Psoas muscle (tissue), 8 donors: ENCODE measurements around the gene PCGF6. TPM values are rescaled to one million over a fixed set of nuclear protein-coding genes. Genes with fewer than 3 reads are reported as not detected.

ENCODE experiments used
- ATAC-seq, 4 donors: fragments of 200-7000 bp; cut with Tn5 transposase; one replicate each; pipeline ENCODE4 v1.9.1; 2020; ENCODE audit warnings: moderate library complexity in 3 of 4, mild to moderate bottlenecking in 2 of 4
- DNase-seq, 2 donors: peaks; one replicate each; pipeline ENCODE4 v3.0.0-alpha.2; 2020
- H3K27ac ChIP-seq: fragments of 200-600 bp; one replicate; pipeline ENCODE4 v1.8.0; 2022
- H3K27me3 ChIP-seq, 3 donors: fragments of 200-600 bp in 1 of 3; one replicate each; pipeline versions ENCODE4 v1.6.1 to v1.8.0; 2013 to 2022; ENCODE audit warnings: low read length in 2 of 3, mild to moderate bottlenecking in 2 of 3, moderate library complexity in 1 of 3; ENCODE audit not compliant: insufficient read depth in 3 of 3
- H3K36me3 ChIP-seq, 2 donors: fragments of 200-600 bp in 1 of 2; one replicate each; pipeline versions ENCODE4 v1.6.1 to v1.8.0; 2013 to 2022; ENCODE audit warnings: low read depth in 1 of 2, mild to moderate bottlenecking in 1 of 2, moderate library complexity in 1 of 2; ENCODE audit not compliant: insufficient read depth in 1 of 2
- H3K4me1 ChIP-seq: fragments of 200-600 bp; one replicate; pipeline ENCODE4 v1.8.0; 2022
- H3K4me3 ChIP-seq: fragments of 200-600 bp; one replicate; pipeline ENCODE4 v1.8.0; 2022; ENCODE audit warnings: mild to moderate bottlenecking
- H3K9me3 ChIP-seq: fragments of 200-600 bp; one replicate; pipeline ENCODE4 v1.8.0; 2022
- CTCF ChIP-seq: fragments of 200-600 bp; IDR thresholded peaks from one replicate; pipeline ENCODE4 v1.8.0; 2022; ENCODE audit warnings: antibody characterized with exemption
- WGBS, 3 donors: extraction: QIAGEN DNeasy Blood & Tissue Kit; methylation state at CpG; one replicate each; pipeline versions ENCODE4 v1.1.6 to v1.1.7; 2013; 5-methylcytosine and 5-hydroxymethylcytosine counted together
- intact Hi-C, 2 donors: fragments of 100-400 bp; cut with DNase I; formaldehyde crosslinking; loops; one replicate each; pipeline versions ENCODE4 v1.11.0 to v1.14.2; 2022
- polyA plus RNA-seq, 3 donors: library from polyadenylated mRNA; stranded (reverse); fragments of 200-250 nt; gene quantifications; one replicate each; pipeline ENCODE4 v1.2.3, GENCODE V29; 2013
- total RNA-seq, 4 donors: library from RNA; stranded (reverse); fragmentation: NEBNext Ultra II Directional in 2 of 4; extraction: Animal tissue kit (Norgen Biotek cat#: 25700) in 2 of 4; gene quantifications; one replicate each; pipeline versions ENCODE4 v1.2.1 to v1.2.4, GENCODE V29; 2021 to 2023
- donor health status: healthy with polysubstance abuse.
- donor health status: DM: no; HTN: no; CAD: no; lungs with moderate emphysema.
- donor health status: Bipolar disorder and iron deficiency.
- donor health status: healthy.
- donor health status: DM: yes; HTN: yes; CAD: no.
- donor health status: DM: no; HTN: no; CAD: no.
- donor health status: DM: no; HTN: no; CAD: no.
- donor health status: DM: yes; HTN: yes; CAD: no.

PCGF6 gene
- total and polyA plus RNA-seq, 7 donors: 4.2 to 21.2 (median 8.9) TPM

GRCh38 chr10:103353281-103353680 is 2.3 kb upstream of the PCGF6 start:
- no peak overlapping the region for H3K4me3 ChIP-seq
- H3K27ac ChIP-seq: no peak overlapping the region
- intact Hi-C loops: no loop called here
- no peak for TF ChIP-seq CTCF
- H3K9me3 ChIP-seq: no peaks in the 10 kb centered on the region
- no peaks in the 10 kb centered on the region for H3K27me3 ChIP-seq
- H3K36me3 ChIP-seq: peaks cover 2 to 7% of the 10 kb centered on the region in 2 donors
- DNase-seq (no peak), ATAC-seq (no peak)
- no peaks in the 10 kb centered on the region for H3K4me1 ChIP-seq
- 42 to 52% (median 44%) methylated on average over 2 of the region's 2 CpGs for WGBS, 3 donors

- H3K27me3 ChIP-seq: no peaks in the 10 kb centered on the region
- intact Hi-C loops: no loop called here
- no peaks in the 10 kb centered on the region for H3K9me3 ChIP-seq
- DNase-seq (no peak), ATAC-seq (no peak)
- H3K27ac ChIP-seq: peak overlapping the region; percentile 74
- peaks cover 3 to 38% of the 10 kb centered on the region in 2 donors for H3K36me3 ChIP-seq
- H3K4me3 ChIP-seq: peak overlapping the region; percentile 90
- no peak for TF ChIP-seq CTCF
- 42 to 53% (median 51%) methylated on average over 16 of the region's 16 CpGs for WGBS, 3 donors
- no peaks in the 10 kb centered on the region for H3K4me1 ChIP-seq
Measured at GRCh38 chr10:103350175-103350516, 794 bp downstream of the PCGF6 start.

- Histone ChIP-seq H3K27ac (no peak overlapping the region), H3K27me3 (no peaks in the 10 kb centered on the region), H3K36me3 (peaks cover 0 to 77% of the 10 kb centered on the region in 2 donors), H3K4me3 (no peak overlapping the region), H3K9me3 (no peaks in the 10 kb centered on the region), H3K4me1 (no peaks in the 10 kb centered on the region)
- WGBS, 3 donors: 92 to 95% (median 94%) methylated on average over 4 of the region's 4 CpGs
- intact Hi-C loops: no loop called here
- no peak for TF ChIP-seq CTCF
- DNase-seq: no peak
- ATAC-seq: no peak
Measured at GRCh38 chr10:103336370-103336769, 14.6 kb downstream of the PCGF6 start.

GRCh38 chr10:103334567-103334966 is 16.4 kb downstream of the PCGF6 start:
- H3K27me3 ChIP-seq: no peaks in the 10 kb centered on the region
- ATAC-seq: no peak
- no peak for TF ChIP-seq CTCF
- H3K27ac ChIP-seq: no peak overlapping the region
- no peaks in the 10 kb centered on the region for H3K4me1 ChIP-seq
- H3K4me3 ChIP-seq: no peak overlapping the region
- H3K36me3 ChIP-seq: peaks cover 2 to 82% of the 10 kb centered on the region in 2 donors
- H3K9me3 ChIP-seq: no peaks in the 10 kb centered on the region
- intact Hi-C loops: loop anchor here in 1 of 2 donors (5.0 kb wide), 1 partner anchor 417 kb away; the partner anchor contains the start of gene CNNM2
- no peak for DNase-seq

- H3K4me3 ChIP-seq: no peak overlapping the region
- no peaks in the 10 kb centered on the region for H3K4me1 ChIP-seq
- ATAC-seq: no peak
- H3K36me3 ChIP-seq: peaks cover 2 to 80% of the 10 kb centered on the region in 2 donors
- no peak for DNase-seq
- no peaks in the 10 kb centered on the region for H3K27me3 ChIP-seq
- H3K27ac ChIP-seq: no peak overlapping the region
- 90 to 98% (median 97%) methylated on average over 2 of the region's 2 CpGs for WGBS, 3 donors
- intact Hi-C loops: loop anchor here (2.0 to 5.0 kb wide), 2 partner anchors 417 kb away; partner anchors contain the start of gene CNNM2 (in 1 of the 2)
- no peaks in the 10 kb centered on the region for H3K9me3 ChIP-seq
- TF ChIP-seq CTCF: peak; percentile 67
Measured at GRCh38 chr10:103333934-103334520, 16.9 kb downstream of the PCGF6 start.
